ENCODE data around the gene PGBD5. TPM values are rescaled to one million over a fixed set of nuclear protein-coding genes. Genes with fewer than 3 reads are reported as not detected.
A peak's percentile ranks its signal among the peaks of the same experiment; 100 is the strongest.

Gene PGBD5
- total RNA-seq, 3 donors from 2014 or later (not counting 1 experiment from before 2014, with no cell fraction given) = 0.02 to 0.90 TPM; not detected in 1

GRCh38 chr1:230423951-230424350 is 2.2 kb downstream of the PGBD5 start:
- WGBS (ENCODE audit: insufficient coverage) = 77% methylated on average over 4 of the region's 4 CpGs

GRCh38 chr1:230423261-230423660 is 2.9 kb downstream of the PGBD5 start:
- Mint-ChIP-seq H3K4me1 (peaks cover 23 to 25% of the 10 kb centered on the region in 2 donors), H3K27ac (no peak overlapping the region), H3K36me3 (peaks cover 7% of the 10 kb centered on the region), H3K9me3 (peaks cover 2% of the 10 kb centered on the region in 2 donors), H3K4me3 (peak overlapping the region; percentile 47), H3K27me3 (ENCODE audit: low read depth in 2 of 2) (peaks cover 47 to 55% of the 10 kb centered on the region in 2 donors)
- 55% methylated on average over 5 of the region's 5 CpGs for WGBS (ENCODE audit: insufficient coverage)
- no peak for DNase-seq
- intact Hi-C loops (cut with micrococcal nuclease) = no loop called here
- peaks cover 32% of the 10 kb centered on the region for H3K27me3 ChIP-seq (ENCODE audit: control insufficient read depth, insufficient read depth, low read length)
- peaks cover 13% of the 10 kb centered on the region for H3K4me1 ChIP-seq (ENCODE audit: control insufficient read depth, insufficient read depth, low read length)
- no peak for ATAC-seq
- TF ChIP-seq CTCF (IDR thresholded peaks at IDR 0.05) = no peak
- no peak overlapping the region for H3K4me3 ChIP-seq (ENCODE audit: low read length)
- H3K36me3 ChIP-seq (ENCODE audit: control insufficient read depth, insufficient read depth, low read length) = no peaks in the 10 kb centered on the region
- no peaks in the 10 kb centered on the region for H3K9me3 ChIP-seq (ENCODE audit: control insufficient read depth, insufficient read depth, low read length)
- H3K27ac ChIP-seq (ENCODE audit: low read length) = no peak overlapping the region

More at GRCh38 chr1:230423951-230424350, 2.2 kb downstream of the PGBD5 start:
- Mint-ChIP-seq H3K27me3 (ENCODE audit: low read depth in 2 of 2) (peaks cover 47 to 56% of the 10 kb centered on the region in 2 donors), H3K27ac (no peak overlapping the region), H3K9me3 (peaks cover 2% of the 10 kb centered on the region in 2 donors), H3K4me3 (peak overlapping the region; percentile 40), H3K4me1 (peaks cover 23 to 25% of the 10 kb centered on the region in 2 donors), H3K36me3 (peaks cover 7% of the 10 kb centered on the region)
- no peak overlapping the region for H3K4me3 ChIP-seq (ENCODE audit: low read length)
- TF ChIP-seq CTCF (IDR thresholded peaks at IDR 0.05) = no peak
- H3K36me3 ChIP-seq (ENCODE audit: control insufficient read depth, insufficient read depth, low read length) = no peaks in the 10 kb centered on the region
- H3K27me3 ChIP-seq (ENCODE audit: control insufficient read depth, insufficient read depth, low read length) = peaks cover 32% of the 10 kb centered on the region
- intact Hi-C loops (cut with micrococcal nuclease) = no loop called here
- ATAC-seq (no peak), DNase-seq (no peak)
- no peak overlapping the region for H3K27ac ChIP-seq (ENCODE audit: low read length)
- H3K4me1 ChIP-seq (ENCODE audit: control insufficient read depth, insufficient read depth, low read length) = peaks cover 13% of the 10 kb centered on the region
- no peaks in the 10 kb centered on the region for H3K9me3 ChIP-seq (ENCODE audit: control insufficient read depth, insufficient read depth, low read length)

GRCh38 chr1:230422221-230422981 is 3.7 kb downstream of the PGBD5 start:
- Histone ChIP-seq H3K27ac (ENCODE audit: low read length) (no peak overlapping the region), H3K27me3 (ENCODE audit: control insufficient read depth, insufficient read depth, low read length) (peaks cover 31% of the 10 kb centered on the region), H3K9me3 (ENCODE audit: control insufficient read depth, insufficient read depth, low read length) (no peaks in the 10 kb centered on the region), H3K4me1 (ENCODE audit: control insufficient read depth, insufficient read depth, low read length) (peaks cover 13% of the 10 kb centered on the region), H3K36me3 (ENCODE audit: control insufficient read depth, insufficient read depth, low read length) (no peaks in the 10 kb centered on the region), H3K4me3 (ENCODE audit: low read length) (no peak overlapping the region)
- WGBS (ENCODE audit: insufficient coverage) = 37% methylated on average over 11 of the region's 14 CpGs
- H3K4me3 Mint-ChIP-seq = peak overlapping the region; percentile 47
- peaks cover 41 to 56% of the 10 kb centered on the region in 2 donors for H3K27me3 Mint-ChIP-seq (ENCODE audit: low read depth in 2 of 2)
- no peak overlapping the region for H3K27ac Mint-ChIP-seq
- H3K4me1 Mint-ChIP-seq = peaks cover 23 to 25% of the 10 kb centered on the region in 2 donors
- peaks cover 7% of the 10 kb centered on the region for H3K36me3 Mint-ChIP-seq
- no peak for ATAC-seq
- DNase-seq = no peak
- peaks cover 2% of the 10 kb centered on the region in 2 donors for H3K9me3 Mint-ChIP-seq
- intact Hi-C loops (cut with micrococcal nuclease) = no loop called here
- no peak for TF ChIP-seq CTCF (IDR thresholded peaks at IDR 0.05)
